ENCODE data around the gene ZNF385B. TPM values are rescaled to one million over a fixed set of nuclear protein-coding genes. Genes with fewer than 3 reads are reported as not detected.

Gene ZNF385B
- total RNA-seq, 3 donors from 2014 or later (not counting 1 experiment from before 2014, with no cell fraction given): 0.54 TPM; not detected in 2

- H3K27ac ChIP-seq (ENCODE audit: low read length): no peak overlapping the region
- 100% methylated on average over 2 of the region's 2 CpGs for WGBS (ENCODE audit: insufficient coverage)
- no peak for TF ChIP-seq CTCF (IDR thresholded peaks at IDR 0.05)
- H3K27ac Mint-ChIP-seq: no peak overlapping the region
- no peaks in the 10 kb centered on the region for H3K4me1 Mint-ChIP-seq
- ATAC-seq (no peak), DNase-seq (no peak)
- H3K36me3 Mint-ChIP-seq: no peaks in the 10 kb centered on the region
- no peaks in the 10 kb centered on the region for H3K9me3 ChIP-seq (ENCODE audit: control insufficient read depth, insufficient read depth, low read length)
- no peak overlapping the region for H3K4me3 ChIP-seq (ENCODE audit: low read length)
- no peaks in the 10 kb centered on the region for H3K36me3 ChIP-seq (ENCODE audit: control insufficient read depth, insufficient read depth, low read length)
- H3K4me1 ChIP-seq (ENCODE audit: control insufficient read depth, insufficient read depth, low read length): no peaks in the 10 kb centered on the region
- H3K27me3 ChIP-seq (ENCODE audit: control insufficient read depth, insufficient read depth, low read length): no peaks in the 10 kb centered on the region
- H3K9me3 Mint-ChIP-seq: peaks cover 2 to 3% of the 10 kb centered on the region in 2 donors
- H3K4me3 Mint-ChIP-seq: no peak overlapping the region
- H3K27me3 Mint-ChIP-seq (ENCODE audit: low read depth in 2 of 2): no peaks in the 10 kb centered on the region
- intact Hi-C loops (cut with micrococcal nuclease): no loop called here
These were observed 303.1 kb downstream of the ZNF385B start for GRCh38 chr2:179558010-179558934.

GRCh38 chr2:179556425-179556824 lies 305.0 kb downstream of the ZNF385B start:
- Histone ChIP-seq H3K36me3 (ENCODE audit: control insufficient read depth, insufficient read depth, low read length) (no peaks in the 10 kb centered on the region), H3K27me3 (ENCODE audit: control insufficient read depth, insufficient read depth, low read length) (no peaks in the 10 kb centered on the region), H3K9me3 (ENCODE audit: control insufficient read depth, insufficient read depth, low read length) (no peaks in the 10 kb centered on the region), H3K4me1 (ENCODE audit: control insufficient read depth, insufficient read depth, low read length) (no peaks in the 10 kb centered on the region), H3K27ac (ENCODE audit: low read length) (no peak overlapping the region), H3K4me3 (ENCODE audit: low read length) (no peak overlapping the region)
- H3K4me3 Mint-ChIP-seq: no peak overlapping the region
- peaks cover 2 to 3% of the 10 kb centered on the region in 2 donors for H3K9me3 Mint-ChIP-seq
- no peak overlapping the region for H3K27ac Mint-ChIP-seq
- no peaks in the 10 kb centered on the region for H3K36me3 Mint-ChIP-seq
- no peak for DNase-seq
- no peaks in the 10 kb centered on the region for H3K4me1 Mint-ChIP-seq
- no peaks in the 10 kb centered on the region for H3K27me3 Mint-ChIP-seq (ENCODE audit: low read depth in 2 of 2)
- intact Hi-C loops (cut with micrococcal nuclease): no loop called here
- WGBS (ENCODE audit: insufficient coverage): 88% methylated on average over 4 of the region's 6 CpGs
- no peak for ATAC-seq
- TF ChIP-seq CTCF (IDR thresholded peaks at IDR 0.05): no peak

DNA sequence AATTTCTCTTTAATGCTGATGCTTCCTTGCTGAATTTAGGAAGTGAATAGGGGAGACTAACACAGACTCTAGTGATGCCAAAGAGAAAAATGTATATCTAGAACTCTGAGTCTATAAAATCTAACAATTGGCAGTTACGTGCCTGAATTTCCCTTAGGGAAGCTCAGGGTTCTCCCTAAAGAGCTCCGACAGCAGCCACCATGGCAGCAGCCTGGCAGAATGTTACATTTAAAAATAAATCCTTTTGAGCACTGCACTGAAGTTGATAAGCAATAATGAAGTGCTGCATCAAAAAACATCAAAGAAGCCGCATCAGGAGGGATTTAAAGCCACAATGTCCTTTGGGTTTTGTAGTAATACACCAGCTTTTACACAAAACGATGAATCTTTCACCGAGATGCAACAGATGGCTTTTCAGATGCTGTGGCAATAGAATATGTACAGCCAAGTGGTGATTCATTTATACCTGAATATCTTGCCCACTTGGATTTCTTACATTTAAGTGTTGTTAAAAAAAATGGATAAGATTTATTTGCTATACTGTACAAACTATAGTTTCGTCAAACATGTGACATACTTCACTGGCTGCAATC lies 305.6 kb downstream of the ZNF385B start:
- no peak overlapping the region for H3K27ac Mint-ChIP-seq
- Histone ChIP-seq H3K36me3 (ENCODE audit: control insufficient read depth, insufficient read depth, low read length) (no peaks in the 10 kb centered on the region), H3K9me3 (ENCODE audit: control insufficient read depth, insufficient read depth, low read length) (no peaks in the 10 kb centered on the region), H3K4me1 (ENCODE audit: control insufficient read depth, insufficient read depth, low read length) (no peaks in the 10 kb centered on the region), H3K27me3 (ENCODE audit: control insufficient read depth, insufficient read depth, low read length) (no peaks in the 10 kb centered on the region), H3K4me3 (ENCODE audit: low read length) (no peak overlapping the region), H3K27ac (ENCODE audit: low read length) (no peak overlapping the region)
- H3K4me1 Mint-ChIP-seq: no peaks in the 10 kb centered on the region
- no peak overlapping the region for H3K4me3 Mint-ChIP-seq
- H3K9me3 Mint-ChIP-seq: peaks cover 2 to 3% of the 10 kb centered on the region in 2 donors
- whole genome bisulfite sequencing (ENCODE audit: insufficient coverage): 83% methylated on average over 5 of the region's 6 CpGs
- ATAC-seq: no peak
- intact Hi-C loops (cut with micrococcal nuclease): no loop called here
- H3K27me3 Mint-ChIP-seq (ENCODE audit: low read depth in 2 of 2): no peaks in the 10 kb centered on the region
- no peak for DNase-seq
- no peak for TF ChIP-seq CTCF (IDR thresholded peaks at IDR 0.05)
- no peaks in the 10 kb centered on the region for H3K36me3 Mint-ChIP-seq
